Measurements from ENCODE around the gene CNDP1.

The CNDP1 gene

DNA sequence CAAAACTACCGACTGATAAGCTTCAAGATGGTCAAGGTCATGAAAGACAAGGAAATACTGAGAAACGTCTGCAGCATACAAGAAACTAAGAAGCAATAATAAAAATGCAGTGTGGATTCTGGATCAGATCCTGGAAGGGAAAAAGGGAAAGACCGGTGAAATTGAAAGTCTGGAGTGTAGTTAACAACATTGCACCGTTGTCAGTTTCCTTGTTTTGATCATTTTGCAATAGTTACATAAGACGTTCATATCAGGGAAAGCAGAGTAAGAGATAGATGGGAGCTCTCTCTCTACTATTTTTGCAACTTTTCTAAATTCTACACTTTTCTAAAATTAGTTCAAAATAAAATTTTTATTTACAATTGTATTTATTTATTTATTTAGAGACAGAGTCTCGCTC lies 48.3 kb downstream of the CNDP1 start:
- no peaks in the 10 kb centered on the region for H3K79me2 ChIP-seq
- H3K27me3 ChIP-seq (ENCODE audit: control insufficient read depth, insufficient read depth, low read length), result no peaks in the 10 kb centered on the region
- no peak overlapping the region for H3K4me3 ChIP-seq (ENCODE audit: low read depth, low read length)

DNA sequence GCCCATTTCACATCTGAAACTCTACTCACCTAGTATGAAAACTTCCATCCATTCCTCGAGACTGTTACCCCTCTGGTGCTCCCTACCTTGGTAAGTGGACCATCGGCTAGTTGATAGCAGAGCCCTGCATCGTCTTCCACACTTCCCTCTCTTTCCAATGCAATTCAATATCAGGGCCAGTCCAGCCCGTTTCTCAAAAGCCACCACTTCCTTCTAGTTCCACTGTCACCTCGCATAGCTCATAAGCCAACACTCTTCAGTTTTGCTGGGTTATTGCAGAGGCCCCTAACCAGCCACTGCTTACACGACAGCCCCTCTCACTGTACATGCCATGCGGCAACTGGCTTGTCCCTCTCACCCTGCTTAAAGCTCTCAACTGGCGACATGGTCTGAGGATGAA lies 53.1 kb downstream of the CNDP1 start:
- Histone ChIP-seq H2AFZ (no peak overlapping the region), H3K9ac (no peak overlapping the region), H3K36me3 (ENCODE audit: control insufficient read depth, insufficient read depth, low read length) (no peaks in the 10 kb centered on the region), H3K27ac (no peak overlapping the region), H3K79me2 (no peaks in the 10 kb centered on the region), H3K9me3 (ENCODE audit: control insufficient read depth, low read length) (no peaks in the 10 kb centered on the region), H3K4me2 (ENCODE audit: low read length) (no peak overlapping the region), H3K27me3 (ENCODE audit: control insufficient read depth, insufficient read depth, low read length) (no peaks in the 10 kb centered on the region), H3K4me1 (peaks cover 2% of the 10 kb centered on the region), H3K4me3 (ENCODE audit: low read depth, low read length) (no peak overlapping the region)
- TF ChIP-seq, protein P1, sequence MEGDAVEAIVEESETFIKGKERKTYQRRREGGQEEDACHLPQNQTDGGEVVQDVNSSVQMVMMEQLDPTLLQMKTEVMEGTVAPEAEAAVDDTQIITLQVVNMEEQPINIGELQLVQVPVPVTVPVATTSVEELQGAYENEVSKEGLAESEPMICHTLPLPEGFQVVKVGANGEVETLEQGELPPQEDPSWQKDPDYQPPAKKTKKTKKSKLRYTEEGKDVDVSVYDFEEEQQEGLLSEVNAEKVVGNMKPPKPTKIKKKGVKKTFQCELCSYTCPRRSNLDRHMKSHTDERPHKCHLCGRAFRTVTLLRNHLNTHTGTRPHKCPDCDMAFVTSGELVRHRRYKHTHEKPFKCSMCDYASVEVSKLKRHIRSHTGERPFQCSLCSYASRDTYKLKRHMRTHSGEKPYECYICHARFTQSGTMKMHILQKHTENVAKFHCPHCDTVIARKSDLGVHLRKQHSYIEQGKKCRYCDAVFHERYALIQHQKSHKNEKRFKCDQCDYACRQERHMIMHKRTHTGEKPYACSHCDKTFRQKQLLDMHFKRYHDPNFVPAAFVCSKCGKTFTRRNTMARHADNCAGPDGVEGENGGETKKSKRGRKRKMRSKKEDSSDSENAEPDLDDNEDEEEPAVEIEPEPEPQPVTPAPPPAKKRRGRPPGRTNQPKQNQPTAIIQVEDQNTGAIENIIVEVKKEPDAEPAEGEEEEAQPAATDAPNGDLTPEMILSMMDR (IDR thresholded peaks at IDR 0.05), result no peak

More for the DNA sequence above, 48.3 kb downstream of the CNDP1 start:
- H2AFZ ChIP-seq, result no peak overlapping the region
- no peak overlapping the region for H3K4me2 ChIP-seq (ENCODE audit: low read length)
- no peak overlapping the region for H3K27ac ChIP-seq
- TF ChIP-seq, protein P1 (IDR thresholded peaks at IDR 0.05), result no peak
- no peak overlapping the region for H3K9ac ChIP-seq
- H3K9me3 ChIP-seq (ENCODE audit: control insufficient read depth, low read length), result no peaks in the 10 kb centered on the region
- H3K36me3 ChIP-seq (ENCODE audit: control insufficient read depth, insufficient read depth, low read length), result no peaks in the 10 kb centered on the region
- H3K4me1 ChIP-seq, result no peaks in the 10 kb centered on the region

DNA sequence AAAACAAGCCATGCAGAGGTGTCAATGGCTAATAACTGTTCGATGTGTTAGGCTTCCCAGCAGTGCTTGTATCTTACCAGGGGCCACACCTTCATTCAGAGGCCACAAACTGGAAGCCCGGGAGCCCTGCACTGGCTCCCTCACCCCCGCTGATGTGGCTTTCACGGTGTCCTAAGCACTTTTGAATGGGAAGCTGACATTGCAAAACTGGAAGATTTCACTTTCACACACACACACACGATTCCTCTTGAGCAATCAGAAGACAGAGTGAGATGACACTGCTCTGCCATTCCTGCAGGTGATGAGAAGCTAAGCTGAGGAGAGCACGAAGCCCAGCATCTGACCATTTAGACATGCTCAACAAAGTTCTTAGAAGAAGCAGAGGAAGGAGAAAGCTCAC lies 54.7 kb downstream of the CNDP1 start:
- TF ChIP-seq, protein P1 (IDR thresholded peaks at IDR 0.05), result no peak
- Histone ChIP-seq H3K79me2 (no peaks in the 10 kb centered on the region), H3K27ac (no peak overlapping the region), H3K9ac (no peak overlapping the region), H3K4me2 (ENCODE audit: low read length) (no peak overlapping the region), H3K4me1 (peaks cover 2% of the 10 kb centered on the region), H2AFZ (no peak overlapping the region), H3K4me3 (ENCODE audit: low read depth, low read length) (no peak overlapping the region), H3K9me3 (ENCODE audit: control insufficient read depth, low read length) (no peaks in the 10 kb centered on the region), H3K36me3 (ENCODE audit: control insufficient read depth, insufficient read depth, low read length) (no peaks in the 10 kb centered on the region), H3K27me3 (ENCODE audit: control insufficient read depth, insufficient read depth, low read length) (no peaks in the 10 kb centered on the region)

DNA sequence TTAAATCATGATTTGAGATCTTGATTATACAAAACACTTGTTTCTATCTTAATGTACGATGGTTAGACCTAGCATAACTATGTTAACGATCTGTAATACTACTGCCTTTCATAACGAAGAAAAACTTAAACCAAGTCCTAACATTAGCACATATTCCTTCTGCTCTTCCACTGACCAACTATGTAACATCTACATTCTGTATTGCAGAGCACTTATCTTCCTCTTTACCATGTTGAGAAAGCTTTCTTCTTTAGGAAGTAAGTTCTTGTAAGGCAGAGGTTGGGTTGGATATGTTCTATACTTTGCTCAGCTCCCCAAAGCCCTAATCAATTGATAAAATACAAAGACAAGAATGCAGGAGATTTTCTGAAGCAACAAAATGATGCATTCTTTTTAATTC lies 55.5 kb downstream of the CNDP1 start:
- TF ChIP-seq, protein P1 (IDR thresholded peaks at IDR 0.05), result no peak
- Histone ChIP-seq H3K9ac (no peak overlapping the region), H2AFZ (no peak overlapping the region), H3K27me3 (ENCODE audit: control insufficient read depth, insufficient read depth, low read length) (no peaks in the 10 kb centered on the region), H3K79me2 (no peaks in the 10 kb centered on the region), H3K4me2 (ENCODE audit: low read length) (no peak overlapping the region), H3K4me3 (ENCODE audit: low read depth, low read length) (no peak overlapping the region), H3K4me1 (peaks cover 2% of the 10 kb centered on the region), H3K9me3 (ENCODE audit: control insufficient read depth, low read length) (no peaks in the 10 kb centered on the region), H3K27ac (no peak overlapping the region), H3K36me3 (ENCODE audit: control insufficient read depth, insufficient read depth, low read length) (no peaks in the 10 kb centered on the region)

DNA sequence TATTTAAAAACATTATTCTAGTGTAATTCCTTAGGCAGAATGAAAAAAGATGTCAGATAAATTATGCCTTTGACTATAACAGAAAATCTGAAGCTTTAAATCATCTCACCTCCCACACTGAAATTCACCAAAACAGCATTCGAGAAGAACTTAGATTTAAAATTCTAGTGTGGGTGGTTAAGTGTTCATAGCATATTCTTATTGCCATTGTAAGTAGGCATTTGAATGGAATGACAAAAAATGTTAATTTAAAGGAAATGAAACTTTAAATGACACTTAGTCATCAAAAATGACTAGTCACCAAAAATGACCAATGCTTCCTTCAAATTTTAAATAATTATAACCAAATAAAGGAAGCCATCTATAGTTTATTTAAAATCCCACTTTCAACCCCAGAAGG lies 56.4 kb downstream of the CNDP1 start:
- peaks cover 2% of the 10 kb centered on the region for H3K4me1 ChIP-seq
- H3K9me3 ChIP-seq (ENCODE audit: control insufficient read depth, low read length), result no peaks in the 10 kb centered on the region
- H2AFZ ChIP-seq, result no peak overlapping the region
- H3K9ac ChIP-seq, result no peak overlapping the region
- H3K36me3 ChIP-seq (ENCODE audit: control insufficient read depth, insufficient read depth, low read length), result no peaks in the 10 kb centered on the region
- H3K27me3 ChIP-seq (ENCODE audit: control insufficient read depth, insufficient read depth, low read length), result no peaks in the 10 kb centered on the region
- H3K79me2 ChIP-seq, result no peaks in the 10 kb centered on the region
- H3K4me3 ChIP-seq (ENCODE audit: low read depth, low read length), result no peak overlapping the region
- TF ChIP-seq, protein P1 (IDR thresholded peaks at IDR 0.05), result no peak
- no peak overlapping the region for H3K4me2 ChIP-seq (ENCODE audit: low read length)
- H3K27ac ChIP-seq, result no peak overlapping the region

Data from parathyroid adenoma (tissue), 2 donors.